ENCODE measurements around the gene LLPH. TPM values are rescaled to one million over a fixed set of nuclear protein-coding genes. Genes with fewer than 3 reads are reported as not detected.

The LLPH gene
- total RNA-seq, 4 donors from 2014 or later = 5.8 to 12.6 (median 7.8) TPM

- no peak overlapping the region for H3K27ac ChIP-seq (replicated peaks in 1 of 4)
- H3K4me1 ChIP-seq = no peaks in the 10 kb centered on the region
- no peak overlapping the region for H3K4me3 ChIP-seq
- intact Hi-C loops (cut with DNase I) = no loop called here
- H3K36me3 ChIP-seq = no peaks in the 10 kb centered on the region
- no peak for DNase-seq (ENCODE audit: extremely low spot score)
- no peaks in the 10 kb centered on the region for H3K9me3 ChIP-seq
- TF ChIP-seq POLR2A (IDR thresholded peaks at IDR 0.05; ENCODE audit: low read depth) = no peak
- no peak for TF ChIP-seq POLR2AphosphoS5 (IDR thresholded peaks at IDR 0.05)
- no peak for TF ChIP-seq CTCF (IDR thresholded peaks at IDR 0.05)
- TF ChIP-seq EP300 (IDR thresholded peaks at IDR 0.05) = no peak
- 80% methylated on average over 2 of the region's 2 CpGs for WGBS
- no peaks in the 10 kb centered on the region for H3K27me3 ChIP-seq
Measured at GRCh38 chr12:66072135-66072534, 58.4 kb downstream of the LLPH start.

- H3K27me3 ChIP-seq = no peaks in the 10 kb centered on the region
- TF ChIP-seq CTCF (IDR thresholded peaks at IDR 0.05) = no peak
Measured at GRCh38 chr12:66071549-66071948, 59.0 kb downstream of the LLPH start.

GRCh38 chr12:66070378-66071120, 60.0 kb downstream of the LLPH start:
- TF ChIP-seq POLR2AphosphoS5 (IDR thresholded peaks at IDR 0.05) (no peak), CTCF (IDR thresholded peaks at IDR 0.05) (no peak), POLR2A (IDR thresholded peaks at IDR 0.05; ENCODE audit: low read depth) (no peak), EP300 (IDR thresholded peaks at IDR 0.05) (no peak)
- H3K27me3 ChIP-seq = no peaks in the 10 kb centered on the region
- DNase-seq (ENCODE audit: extremely low spot score) = no peak
- H3K27ac ChIP-seq (replicated peaks in 1 of 4) = no peak overlapping the region
- H3K36me3 ChIP-seq = no peaks in the 10 kb centered on the region
- no peaks in the 10 kb centered on the region for H3K4me1 ChIP-seq
- intact Hi-C loops (cut with DNase I) = no loop called here
- WGBS = 90% methylated on average over 9 of the region's 9 CpGs
- no peak overlapping the region for H3K4me3 ChIP-seq
- no peaks in the 10 kb centered on the region for H3K9me3 ChIP-seq

More at GRCh38 chr12:66071549-66071948, 59.0 kb downstream of the LLPH start:
- Histone ChIP-seq H3K4me1 (no peaks in the 10 kb centered on the region), H3K4me3 (no peak overlapping the region), H3K27ac (replicated peaks in 1 of 4) (no peak overlapping the region), H3K36me3 (no peaks in the 10 kb centered on the region), H3K9me3 (no peaks in the 10 kb centered on the region)
- 96% methylated on average over 1 of the region's 1 CpG for WGBS
- DNase-seq (ENCODE audit: extremely low spot score) = no peak
- intact Hi-C loops (cut with DNase I) = no loop called here

GRCh38 chr12:66066929-66067523, 63.5 kb downstream of the LLPH start:
- Histone ChIP-seq H3K9me3 (no peaks in the 10 kb centered on the region), H3K27me3 (no peaks in the 10 kb centered on the region), H3K27ac (replicated peaks in 1 of 4) (no peak overlapping the region), H3K4me1 (no peaks in the 10 kb centered on the region), H3K4me3 (no peak overlapping the region), H3K36me3 (no peaks in the 10 kb centered on the region)
- no peak for DNase-seq (ENCODE audit: extremely low spot score)
- intact Hi-C loops (cut with DNase I) = no loop called here
- TF ChIP-seq POLR2AphosphoS5 (IDR thresholded peaks at IDR 0.05) (no peak), POLR2A (IDR thresholded peaks at IDR 0.05; ENCODE audit: low read depth) (no peak), CTCF (IDR thresholded peaks at IDR 0.05) (no peak), EP300 (IDR thresholded peaks at IDR 0.05) (no peak)
- 71% methylated on average over 3 of the region's 3 CpGs for WGBS

Other genes starting within 250 kb of the LLPH start
- gene TMBIM4, start 39.2 kb upstream of the LLPH start, total RNA-seq = 100 to 1,000 TPM in 3 of 4 donors, 10 to 100 TPM in 1; 92.2 to 156 (median 115) TPM
- gene IRAK3, start 58.5 kb upstream of the LLPH start, total RNA-seq = 10 to 100 TPM; 12.2 to 21.5 (median 13.6) TPM
- 1 to 10 TPM; 1.3 to 5.0 (median 1.9) TPM for gene HELB, start 171.7 kb upstream of the LLPH start, total RNA-seq